Astrocyte of the cerebellum (primary cell): ENCODE measurements around the gene C17orf100.
"Not testable (repeated sequence)": the region's sequence is repeated elsewhere in the genome, so short reads cannot be mapped to it uniquely, and the experiment has no call there.

ENCODE experiments used
- DNase-seq: peaks from one replicate; pipeline ENCODE4 v3.0.0-alpha.2; 2011; ENCODE audit warnings: low read depth
- H3K4me3 ChIP-seq: 2 replicates; pipeline ENCODE4 v1.5.1; 2011; ENCODE audit warnings: mild to moderate bottlenecking, low read depth, low read length, moderate library complexity
- in situ Hi-C: cut with HindIII; loops from 2 replicates; pipeline ENCODE4 v1.10.0; 2017; ENCODE audit warnings: low sequenced_read_pairs
- TF ChIP-seq, protein P1 (sequence below): IDR thresholded peaks from 2 replicates; pipeline ENCODE4 v1.5.1; 2012; ENCODE audit warnings: low read length, low read depth, moderate library complexity, mild to moderate bottlenecking; ENCODE audit errors: missing control alignments

Gene C17orf100

DNA sequence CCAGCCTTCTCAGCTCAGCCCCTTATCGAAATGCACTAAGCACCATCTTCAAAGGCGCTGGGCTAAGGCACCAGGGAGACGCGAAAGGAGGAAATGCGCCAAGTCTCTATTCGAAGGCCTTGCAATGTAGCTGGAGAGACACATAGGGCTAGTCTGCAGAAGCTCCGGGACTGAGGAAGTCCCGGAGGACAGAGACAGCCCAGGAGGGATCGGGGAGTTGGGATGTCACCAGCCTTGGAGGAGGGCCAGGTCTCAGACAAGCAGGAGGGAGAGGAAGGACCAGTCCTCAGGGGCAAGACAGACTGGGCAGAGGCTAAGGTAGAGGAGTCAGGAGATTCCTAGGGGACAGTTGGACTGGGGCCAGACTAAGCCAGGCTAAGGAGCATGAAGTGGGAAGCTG lies 8.5 kb downstream of the C17orf100 start:
- H3K4me3 ChIP-seq, result no peak overlapping the region
- in situ Hi-C loops, result no loop called here
- DNase-seq, result no peak
- TF ChIP-seq, protein P1, sequence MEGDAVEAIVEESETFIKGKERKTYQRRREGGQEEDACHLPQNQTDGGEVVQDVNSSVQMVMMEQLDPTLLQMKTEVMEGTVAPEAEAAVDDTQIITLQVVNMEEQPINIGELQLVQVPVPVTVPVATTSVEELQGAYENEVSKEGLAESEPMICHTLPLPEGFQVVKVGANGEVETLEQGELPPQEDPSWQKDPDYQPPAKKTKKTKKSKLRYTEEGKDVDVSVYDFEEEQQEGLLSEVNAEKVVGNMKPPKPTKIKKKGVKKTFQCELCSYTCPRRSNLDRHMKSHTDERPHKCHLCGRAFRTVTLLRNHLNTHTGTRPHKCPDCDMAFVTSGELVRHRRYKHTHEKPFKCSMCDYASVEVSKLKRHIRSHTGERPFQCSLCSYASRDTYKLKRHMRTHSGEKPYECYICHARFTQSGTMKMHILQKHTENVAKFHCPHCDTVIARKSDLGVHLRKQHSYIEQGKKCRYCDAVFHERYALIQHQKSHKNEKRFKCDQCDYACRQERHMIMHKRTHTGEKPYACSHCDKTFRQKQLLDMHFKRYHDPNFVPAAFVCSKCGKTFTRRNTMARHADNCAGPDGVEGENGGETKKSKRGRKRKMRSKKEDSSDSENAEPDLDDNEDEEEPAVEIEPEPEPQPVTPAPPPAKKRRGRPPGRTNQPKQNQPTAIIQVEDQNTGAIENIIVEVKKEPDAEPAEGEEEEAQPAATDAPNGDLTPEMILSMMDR, result no peak

DNA sequence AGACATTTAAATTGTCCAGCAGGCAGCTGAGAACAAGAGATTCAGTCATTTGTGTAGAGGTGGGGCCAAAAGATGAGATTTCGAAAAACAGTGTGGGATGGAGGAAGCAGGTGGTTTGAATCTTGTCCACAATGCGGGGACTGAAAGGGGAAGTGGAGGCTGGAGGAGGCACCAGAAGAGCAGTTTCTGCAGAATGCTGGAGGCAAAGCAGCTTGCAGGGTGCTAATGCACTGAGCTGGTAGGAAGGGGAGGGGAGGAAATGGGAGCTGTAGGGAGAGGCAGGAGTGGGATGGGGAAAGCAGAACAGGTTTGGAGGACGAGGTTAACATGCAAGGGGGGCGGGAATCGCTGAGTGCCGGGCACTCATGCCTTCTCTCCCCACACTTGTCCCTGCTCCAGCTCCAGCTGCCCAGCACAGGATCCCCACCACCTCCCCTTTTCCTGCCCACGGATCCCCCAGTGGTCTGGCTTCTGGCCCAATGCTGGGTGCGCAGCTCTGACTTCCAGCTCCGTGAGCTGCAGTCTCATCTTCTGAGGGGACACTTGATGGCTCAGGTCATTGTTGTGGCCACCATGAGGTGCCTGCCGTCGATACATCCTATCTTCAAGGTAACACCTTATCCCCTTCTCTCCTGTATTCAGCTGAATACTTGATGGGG lies 9.4 kb downstream of the C17orf100 start:
- no peak for DNase-seq
- TF ChIP-seq, protein P1, result no peak
- in situ Hi-C loops, result no loop called here
- no peak overlapping the region for H3K4me3 ChIP-seq

DNA sequence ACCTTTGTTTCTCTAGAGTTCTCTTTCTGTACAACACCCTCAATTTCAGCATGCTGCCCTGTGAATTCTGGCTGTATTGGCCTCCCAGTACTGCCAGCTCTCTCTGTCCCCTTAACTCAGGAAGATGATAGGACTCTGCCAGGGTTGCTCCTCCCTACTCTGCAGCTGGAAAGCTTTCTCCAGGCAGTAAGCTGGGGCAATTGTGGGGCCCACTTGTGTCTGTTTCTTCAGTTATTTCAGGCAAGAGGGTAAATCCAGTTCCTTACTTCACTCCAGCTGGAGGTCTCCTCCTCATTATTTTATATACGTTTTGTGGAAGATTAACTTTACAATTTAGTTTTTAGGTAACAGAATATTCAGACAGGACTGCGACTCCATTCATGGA lies 9.9 kb downstream of the C17orf100 start:
- in situ Hi-C loops, result no loop called here
- no peak overlapping the region for H3K4me3 ChIP-seq
- TF ChIP-seq, protein P1, result no peak
- DNase-seq, result no peak

DNA sequence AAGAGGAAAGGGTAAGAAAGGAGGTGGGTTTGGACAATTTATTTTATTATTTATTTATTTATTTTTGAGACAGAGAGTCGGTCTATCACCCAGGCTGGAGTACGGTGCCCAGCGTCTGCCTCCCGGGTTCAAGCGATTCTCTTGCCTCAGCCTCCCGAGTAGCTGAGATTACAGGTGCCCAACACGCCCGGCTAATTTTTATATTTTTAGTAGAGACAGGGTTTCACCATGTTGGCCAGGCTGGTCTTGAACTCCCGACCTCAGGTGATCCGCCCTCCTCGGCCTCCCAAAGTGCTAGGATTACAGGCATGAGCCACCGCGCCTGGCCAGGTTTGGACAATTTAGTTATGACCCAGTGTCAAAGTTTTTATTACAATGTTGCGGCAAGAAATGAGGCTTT lies 11.6 kb downstream of the C17orf100 start:
- DNase-seq, H3K4me3 ChIP-seq, in situ Hi-C loops: not testable (repeated sequence)

DNA sequence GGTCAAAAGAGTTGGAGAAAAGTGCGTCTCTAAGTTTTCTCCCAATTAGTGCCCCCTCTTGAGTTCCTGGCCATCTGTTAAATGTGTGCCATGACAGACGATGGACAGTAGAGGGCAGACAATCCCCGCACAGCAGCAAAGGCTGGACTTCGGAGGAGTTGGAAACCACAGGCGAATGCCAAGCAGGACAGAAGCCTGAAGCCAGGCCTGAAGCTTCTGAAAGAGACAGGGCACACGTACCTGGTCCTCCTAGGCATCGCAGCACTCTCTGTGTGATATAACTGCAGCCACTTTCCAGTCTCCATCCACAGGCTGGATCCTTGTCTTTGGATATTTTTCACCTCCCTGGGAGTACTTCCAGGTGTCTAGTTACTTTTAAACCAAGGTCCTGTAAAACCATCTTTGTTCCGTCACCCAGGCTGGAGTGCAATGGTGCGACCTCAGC lies 14.5 kb downstream of the C17orf100 start:
- in situ Hi-C loops, result no loop called here
- peak; percentile 74 for DNase-seq
- H3K4me3 ChIP-seq, result no peak overlapping the region

DNA sequence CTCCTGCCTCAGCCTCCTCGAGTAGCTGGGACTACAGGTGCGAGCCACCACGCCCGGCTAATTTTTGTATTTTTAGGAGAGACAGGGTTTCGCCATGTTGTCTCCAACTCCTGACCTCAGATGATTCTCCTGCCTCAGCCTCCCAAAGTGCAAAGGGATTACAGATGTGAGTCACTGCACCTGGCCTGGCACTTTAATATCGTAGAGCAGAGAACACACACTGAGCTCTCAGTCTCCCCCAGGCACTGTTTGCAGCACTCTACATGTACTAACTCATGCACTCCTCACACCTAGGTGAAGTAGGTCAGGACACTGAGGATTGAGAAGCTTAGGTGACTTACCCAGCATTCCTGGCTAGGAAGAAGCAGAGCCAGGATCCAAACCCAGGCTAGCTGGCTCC lies 15.0 kb downstream of the C17orf100 start:
- DNase-seq, result no peak
- in situ Hi-C loops, result no loop called here
- no peak overlapping the region for H3K4me3 ChIP-seq
- TF ChIP-seq, protein P1, result no peak

More for the DNA sequence above, 14.5 kb downstream of the C17orf100 start:
- TF ChIP-seq, protein P1, result peak; percentile 97

DNA sequence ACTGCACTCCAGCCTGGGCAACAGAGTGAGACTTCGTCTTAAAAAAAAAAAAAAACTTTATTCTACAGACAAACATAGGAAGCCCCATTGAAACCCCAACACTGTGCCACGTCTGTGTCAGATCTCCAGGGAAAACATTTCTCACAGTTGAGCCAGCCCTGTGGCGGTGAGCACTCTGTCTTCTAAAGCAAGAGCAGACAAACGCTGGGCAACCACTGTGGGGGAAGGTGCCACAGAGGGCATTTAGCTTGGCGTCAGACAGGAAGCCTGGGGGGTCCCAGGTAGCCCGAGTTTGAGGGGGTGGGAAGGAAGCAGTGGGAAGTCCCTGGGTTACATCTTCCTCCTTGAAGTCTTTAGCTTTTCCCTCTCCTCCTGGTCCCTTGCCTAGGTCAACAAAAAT lies 16.0 kb downstream of the C17orf100 start:
- H3K4me3 ChIP-seq, result no peak overlapping the region
- in situ Hi-C loops, result no loop called here
- DNase-seq, result no peak
- TF ChIP-seq, protein P1, result no peak
